22Rv1 (cell line): Measurements from ENCODE around the gene CFLAR.
A peak's percentile ranks its signal among the peaks of the same experiment; 100 is the strongest.
"Not testable (repeated sequence)": the region's sequence is repeated elsewhere in the genome, so short reads cannot be mapped to it uniquely, and the experiment has no call there.

ENCODE experiments used
- H3K27ac ChIP-seq: fragments of 450-650 bp; 2 replicates; pipeline ENCODE4 v1.5.1; 2017
- ZFX ChIP-seq: fragments of 450-650 bp; IDR thresholded peaks from 2 replicates; pipeline ENCODE4 v1.6.1; 2017; ENCODE audit warnings: antibody characterized with exemption, borderline replicate concordance
- TF ChIP-seq, protein P1 (sequence below): fragments of 450-650 bp; IDR thresholded peaks from 2 replicates; pipeline ENCODE4 v1.5.1; 2017; ENCODE audit warnings: mild to moderate bottlenecking

The CFLAR gene

DNA sequence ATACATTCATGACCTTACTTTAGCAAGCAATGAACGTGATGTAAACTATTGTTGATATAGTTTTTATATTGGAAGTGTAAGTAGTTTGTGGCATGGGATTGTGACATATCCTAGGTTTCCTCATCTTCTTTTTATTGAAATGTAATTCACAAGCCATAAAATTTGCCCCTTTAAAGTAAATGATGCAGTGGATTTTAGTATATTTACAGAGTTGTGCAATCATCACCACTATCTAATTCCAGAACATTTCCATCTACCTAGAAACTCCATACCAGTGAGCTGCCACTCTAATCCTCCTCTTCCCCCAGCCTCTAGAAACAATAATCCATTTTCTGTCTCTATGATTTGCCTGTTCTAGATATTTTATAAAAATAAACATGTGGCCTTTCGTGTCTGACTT lies 56.3 kb downstream of the CFLAR start:
- no peak overlapping the region for H3K27ac ChIP-seq
- TF ChIP-seq ZFX, result no peak
- TF ChIP-seq, protein P1, sequence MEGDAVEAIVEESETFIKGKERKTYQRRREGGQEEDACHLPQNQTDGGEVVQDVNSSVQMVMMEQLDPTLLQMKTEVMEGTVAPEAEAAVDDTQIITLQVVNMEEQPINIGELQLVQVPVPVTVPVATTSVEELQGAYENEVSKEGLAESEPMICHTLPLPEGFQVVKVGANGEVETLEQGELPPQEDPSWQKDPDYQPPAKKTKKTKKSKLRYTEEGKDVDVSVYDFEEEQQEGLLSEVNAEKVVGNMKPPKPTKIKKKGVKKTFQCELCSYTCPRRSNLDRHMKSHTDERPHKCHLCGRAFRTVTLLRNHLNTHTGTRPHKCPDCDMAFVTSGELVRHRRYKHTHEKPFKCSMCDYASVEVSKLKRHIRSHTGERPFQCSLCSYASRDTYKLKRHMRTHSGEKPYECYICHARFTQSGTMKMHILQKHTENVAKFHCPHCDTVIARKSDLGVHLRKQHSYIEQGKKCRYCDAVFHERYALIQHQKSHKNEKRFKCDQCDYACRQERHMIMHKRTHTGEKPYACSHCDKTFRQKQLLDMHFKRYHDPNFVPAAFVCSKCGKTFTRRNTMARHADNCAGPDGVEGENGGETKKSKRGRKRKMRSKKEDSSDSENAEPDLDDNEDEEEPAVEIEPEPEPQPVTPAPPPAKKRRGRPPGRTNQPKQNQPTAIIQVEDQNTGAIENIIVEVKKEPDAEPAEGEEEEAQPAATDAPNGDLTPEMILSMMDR, result no peak

DNA sequence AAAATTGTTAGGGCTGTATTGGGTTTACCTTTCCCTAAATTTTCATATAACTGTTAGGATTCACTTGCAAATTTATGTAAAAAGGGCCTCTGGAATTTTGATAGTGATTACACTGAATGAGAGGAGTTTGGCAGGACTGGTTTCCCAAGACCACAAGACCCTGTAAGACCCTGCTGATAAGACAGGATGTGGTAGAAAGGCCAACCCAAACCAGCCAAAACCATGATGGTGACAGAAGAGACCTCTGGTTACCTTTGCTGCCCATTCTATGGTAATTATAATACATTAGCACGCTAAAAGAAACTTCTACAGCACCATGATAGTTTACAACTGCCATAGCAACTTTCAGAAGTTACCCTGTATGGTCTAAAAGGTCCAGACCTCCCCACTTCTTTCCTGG lies 58.7 kb downstream of the CFLAR start:
- TF ChIP-seq, protein P1, result no peak
- TF ChIP-seq ZFX, result no peak
- no peak overlapping the region for H3K27ac ChIP-seq

DNA sequence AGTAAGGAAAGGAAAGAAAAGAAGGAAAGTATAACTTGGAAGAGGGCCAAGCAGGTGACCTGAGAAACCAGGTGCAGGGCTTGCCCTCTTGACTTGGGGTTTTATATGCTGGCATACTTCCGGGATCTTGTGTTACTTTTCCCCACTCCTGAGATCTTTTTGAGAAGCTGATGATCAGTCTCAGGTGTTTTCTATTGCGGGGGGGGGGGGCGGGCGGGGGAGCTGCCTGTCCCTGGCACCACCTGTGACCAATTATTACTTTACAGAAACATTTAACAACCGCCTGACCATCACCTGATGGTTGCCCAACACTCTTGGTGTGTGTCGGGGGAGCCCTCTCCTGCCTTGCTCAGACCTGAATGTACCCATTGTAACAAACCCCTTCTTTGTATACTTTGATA lies 60.1 kb downstream of the CFLAR start:
- no peak overlapping the region for H3K27ac ChIP-seq
- no peak for TF ChIP-seq ZFX
- TF ChIP-seq, protein P1, result no peak

DNA sequence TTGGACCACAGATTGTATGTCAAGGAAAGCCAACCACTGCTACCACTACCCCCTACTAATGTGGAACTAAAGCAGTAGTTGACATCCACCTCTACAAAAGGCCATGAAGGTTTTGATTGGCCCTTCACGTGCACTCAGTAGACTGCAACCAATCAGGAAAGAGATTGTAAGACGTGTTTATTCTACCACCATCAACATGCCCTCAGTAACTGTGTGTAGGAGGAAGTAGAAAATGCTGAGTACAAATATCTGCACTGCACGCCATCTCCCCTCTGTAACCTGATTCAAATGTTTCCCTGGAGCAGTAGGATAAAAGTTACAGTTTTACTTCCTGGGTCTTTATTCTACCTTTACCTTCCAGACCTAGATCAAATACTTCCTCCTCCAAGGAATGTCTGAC lies 64.0 kb downstream of the CFLAR start:
- no peak for TF ChIP-seq ZFX
- TF ChIP-seq, protein P1, result no peak
- no peak overlapping the region for H3K27ac ChIP-seq

DNA sequence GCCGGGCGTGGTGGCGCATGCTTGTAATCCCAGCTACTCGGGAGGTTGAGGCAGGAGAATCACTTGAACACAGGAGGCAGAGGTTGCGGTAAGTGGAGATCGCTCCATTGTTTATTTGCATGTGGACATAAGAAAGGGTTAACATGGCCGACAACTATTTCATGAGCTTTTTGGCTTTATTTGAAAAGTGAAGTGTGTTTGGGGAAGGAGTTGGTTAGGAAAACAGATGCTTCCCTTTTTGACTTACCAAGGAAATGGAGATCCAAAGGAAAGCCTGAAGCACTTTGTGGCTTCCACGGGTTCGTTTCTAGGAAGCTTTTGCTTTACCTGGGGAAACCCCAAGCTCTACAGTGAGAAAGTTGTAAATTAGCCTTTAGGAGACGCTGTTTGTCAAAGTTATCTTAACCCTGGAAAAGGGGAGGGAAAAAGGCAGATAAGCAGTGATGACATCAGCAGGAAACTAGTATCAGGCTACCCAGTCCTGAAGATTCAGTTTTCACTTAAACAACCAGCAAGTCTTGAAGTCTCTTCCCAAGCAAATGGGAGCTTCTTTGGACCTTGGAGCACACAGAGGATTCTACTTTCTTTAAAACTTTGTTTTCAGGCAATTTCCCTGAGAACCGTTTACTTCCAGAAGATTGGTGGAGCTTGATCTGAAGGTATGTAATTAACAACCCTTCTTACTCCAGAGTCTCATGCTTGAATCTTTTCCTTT lies 66.8 kb downstream of the CFLAR start, which contains the start of gene CASP10:
CASP10 (plus strand) TSS at position 492 of the 715 bp plus-strand sequence. CDS start 2,637 bp downstream, outside the sequence.
- H3K27ac ChIP-seq, result no peak within 1 kb of the TSS
- TF ChIP-seq ZFX, result no peak
- TF ChIP-seq, protein P1, result peak; percentile 33

DNA sequence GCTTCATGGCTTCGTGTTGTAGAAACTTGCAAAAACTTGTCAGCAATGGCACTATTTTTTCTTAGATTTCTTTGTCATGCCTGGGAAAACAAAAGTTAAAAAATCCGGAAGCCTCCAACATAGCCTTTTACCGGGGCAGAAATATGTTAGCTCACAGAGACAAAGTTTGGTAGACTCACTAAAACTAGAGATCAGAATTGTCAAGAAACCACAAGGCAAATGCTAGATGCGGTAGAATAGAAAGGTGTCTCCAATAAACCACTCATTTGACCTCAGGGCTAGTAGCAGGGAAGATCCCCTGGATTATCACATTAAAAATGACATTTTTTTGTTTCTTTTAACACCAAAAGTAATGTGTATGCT lies 67.4 kb downstream of the CFLAR start:
- H3K27ac ChIP-seq, result no peak overlapping the region
- TF ChIP-seq, protein P1, result no peak
- no peak for TF ChIP-seq ZFX

DNA sequence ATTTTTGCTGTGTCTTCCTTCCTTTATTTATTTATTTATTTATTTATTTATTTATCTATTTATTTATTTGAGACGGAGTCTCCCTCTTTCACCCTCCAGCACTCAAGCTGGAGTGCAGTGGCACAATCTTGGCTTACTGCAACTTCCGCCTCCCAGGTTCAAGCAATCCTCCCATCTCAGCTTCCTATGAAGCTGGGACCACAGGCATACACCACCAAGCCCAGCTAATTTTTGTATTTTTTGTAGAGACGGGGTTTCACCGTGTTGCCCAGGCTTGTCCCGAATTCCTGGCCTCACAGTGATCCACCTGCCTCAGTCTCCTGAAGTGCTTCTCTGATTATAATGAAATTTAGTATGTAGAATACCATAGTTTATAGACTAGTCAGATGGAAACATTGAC lies 67.9 kb downstream of the CFLAR start:
- not testable (repeated sequence) for H3K27ac ChIP-seq

DNA sequence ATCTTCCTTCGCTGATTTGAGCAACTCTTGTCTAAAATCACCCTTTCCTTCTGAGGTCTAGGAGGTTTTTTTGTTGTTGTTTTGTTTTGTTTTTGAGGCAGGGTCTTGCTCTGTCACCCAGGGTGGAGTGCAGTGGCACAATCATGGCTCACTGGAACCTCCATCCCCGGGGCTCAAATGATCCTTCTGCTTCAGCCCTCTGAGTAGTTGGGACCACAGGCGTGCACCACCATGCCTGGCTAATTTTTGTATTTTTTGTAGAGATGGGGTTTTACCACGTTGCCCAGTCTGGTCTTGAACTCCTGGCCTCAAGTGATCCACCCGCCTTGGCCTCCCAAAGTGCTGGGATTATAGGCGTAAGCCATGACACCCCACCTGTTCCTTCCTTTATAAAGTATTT lies 68.3 kb downstream of the CFLAR start:
- H3K27ac ChIP-seq, result not testable (repeated sequence)
